HCT116 (cell line): ENCODE measurements around the gene SCCPDH. TPM values are rescaled to one million over a fixed set of nuclear protein-coding genes. Genes with fewer than 3 reads are reported as not detected.

ENCODE experiments used
- ATAC-seq: fragments of 200-7000 bp; cut with Tn5 transposase; 2 replicates; pipeline ENCODE4 v1.9.1; 2020; ENCODE audit warnings: mild to moderate bottlenecking, moderate library complexity
- BruUV-seq: library from RNA; stranded (reverse); fragments of 400-500 nt; replicated peaks from 2 replicates; lab custom pipeline; 2021; lab: Mats Ljungman, UMichigan
- CTCF ChIA-PET: fragments of 300-600 bp; sonication (Branson Sonifier 250); formaldehyde crosslinking; loops from one replicate; lab custom pipeline; 2021; ENCODE audit warnings: antibody characterized with exemption; lab: Charles Lee
- POLR2A ChIA-PET: fragments of 300-600, 350-600 bp; sonication (Branson Sonifier 250); formaldehyde crosslinking; loops from one replicate; lab custom pipeline; 2021; ENCODE audit warnings: antibody characterized with exemption; lab: Charles Lee
- RAD21 ChIA-PET, 2 experiments: fragments of 300-600 bp; sonication (Branson Sonifier 250); formaldehyde crosslinking; loops; one replicate each; lab custom pipeline; 2023; ENCODE audit warnings: low total read pairs in 2 of 2; ENCODE audit not compliant: uncharacterized antibody in 2 of 2, unreplicated experiment in 2 of 2, low non-redundant PET in 1 of 2; lab: Charles Lee
- DNase-seq: peaks from one replicate; pipeline ENCODE4 v3.0.0-alpha.2; 2010; ENCODE audit warnings: low read depth, low spot score
- H2AFZ ChIP-seq: fragments of 200-600 bp; shearing (Covaris generic), sonication (generic); 2 replicates; pipeline ENCODE4 v1.6.1; 2017; ENCODE audit warnings: low read depth, mixed run types, mixed read lengths, antibody characterized with exemption, low read length; ENCODE audit not compliant: poor library complexity, severe bottlenecking
- H3K27ac ChIP-seq: 2 replicates; pipeline ENCODE4 v1.5.1; 2012; ENCODE audit warnings: low read depth, low read length
- H3K27me3 ChIP-seq: fragments of 200-600 bp; sonication (generic); 2 replicates; pipeline ENCODE4 v1.6.1; 2016; ENCODE audit warnings: mixed run types, low read length, mixed read lengths; ENCODE audit not compliant: insufficient read depth
- H3K36me3 ChIP-seq, 2 experiments: fragments of 200-500 bp in 1 of 2; fragments of 200-600 bp in 1 of 2; sonication (Bioruptor generic) in 1 of 2; sonication (generic) in 1 of 2; 2 replicates each; pipeline versions ENCODE4 v1.5.1 to v1.6.1; 2014 to 2016; ENCODE audit warnings: low read length in 2 of 2, inconsistent platforms in 1 of 2, mixed read lengths in 1 of 2, mixed run types in 1 of 2; ENCODE audit not compliant: insufficient read depth in 2 of 2, control insufficient read depth in 1 of 2
- H3K4me1 ChIP-seq, 2 experiments: fragments of 200-600 bp in 1 of 2; sonication (generic) in 1 of 2; 2 replicates each; pipeline versions ENCODE4 v1.5.1 to v1.6.1; 2012 to 2017; ENCODE audit warnings: low read length in 2 of 2, inconsistent platforms in 1 of 2, mild to moderate bottlenecking in 1 of 2, mixed read lengths in 1 of 2, mixed run types in 1 of 2, moderate library complexity in 1 of 2; ENCODE audit not compliant: insufficient read depth in 2 of 2, control insufficient read depth in 1 of 2
- H3K4me2 ChIP-seq: fragments of 200-600 bp; sonication (generic); 2 replicates; pipeline ENCODE4 v1.6.1; 2017; ENCODE audit warnings: mixed run types, low read length, mixed read lengths
- H3K4me3 ChIP-seq, 2 experiments: fragments of 200-600 bp in 1 of 2; sonication (generic) in 1 of 2; replicated peaks in 1 of 2; 2 replicates each; pipeline ENCODE4 v1.5.1; 2011 to 2016; ENCODE audit warnings: low read length in 2 of 2, control low read depth in 1 of 2, low read depth in 1 of 2, mild to moderate bottlenecking in 1 of 2, mixed read lengths in 1 of 2, mixed run types in 1 of 2
- H3K79me2 ChIP-seq: fragments of 200-600 bp; sonication (generic); 2 replicates; pipeline ENCODE4 v1.6.1; 2017; ENCODE audit warnings: mild to moderate bottlenecking, mixed run types, low read length, moderate library complexity, mixed read lengths; ENCODE audit not compliant: insufficient read depth
- H3K9ac ChIP-seq: fragments of 200-600 bp; sonication (generic); 2 replicates; pipeline ENCODE4 v1.6.1; 2016; ENCODE audit warnings: low read length, mixed read lengths
- H3K9me2 ChIP-seq: fragments of 200-600 bp; sonication (generic), shearing (Covaris generic); 2 replicates; pipeline ENCODE4 v1.6.1; 2017; ENCODE audit warnings: mixed run types, mild to moderate bottlenecking, moderate library complexity; ENCODE audit not compliant: insufficient read depth
- H3K9me3 ChIP-seq, 2 experiments: fragments of 200-500 bp in 1 of 2; fragments of 200-600 bp in 1 of 2; sonication (Bioruptor generic) in 1 of 2; sonication (generic) in 1 of 2; 2 replicates each; pipeline ENCODE4 v1.6.1; 2014 to 2017; ENCODE audit warnings: low read length in 2 of 2, mixed read lengths in 2 of 2, inconsistent platforms in 1 of 2, low read depth in 1 of 2, mild to moderate bottlenecking in 1 of 2, mixed run types in 1 of 2, moderate library complexity in 1 of 2; ENCODE audit not compliant: control insufficient read depth in 1 of 2, insufficient read depth in 1 of 2
- H4K20me1 ChIP-seq: fragments of 200-600 bp; sonication (generic), shearing (Covaris generic); 2 replicates; pipeline ENCODE4 v1.6.1; 2017; ENCODE audit warnings: mixed run types, mild to moderate bottlenecking, moderate library complexity; ENCODE audit not compliant: insufficient read depth
- EGR1 ChIP-seq: IDR thresholded peaks from 2 replicates; pipeline ENCODE4 v1.6.1; 2012; ENCODE audit warnings: low read depth
- EZH2 ChIP-seq: fragments of 200-600 bp; sonication (generic); IDR thresholded peaks from 2 replicates; pipeline ENCODE4 v1.6.1; 2017; ENCODE audit warnings: antibody characterized with exemption, mixed run types
- EZH2phosphoT487 ChIP-seq: fragments of 200-600 bp; IDR thresholded peaks from 2 replicates; pipeline ENCODE4 v1.6.1; 2018; ENCODE audit warnings: antibody characterized with exemption, borderline replicate concordance
- FOSL1 ChIP-seq: IDR thresholded peaks from 2 replicates; pipeline ENCODE4 v1.6.1; 2012; ENCODE audit warnings: low read depth
- JUND ChIP-seq: IDR thresholded peaks from 2 replicates; pipeline ENCODE4 v1.6.1; 2012
- POLR2A ChIP-seq: IDR thresholded peaks from 2 replicates; pipeline ENCODE4 v1.7.0; 2011; ENCODE audit warnings: borderline replicate concordance; ENCODE audit not compliant: insufficient read depth, insufficient read length; ENCODE audit errors: extremely low read depth
- POLR2AphosphoS5 ChIP-seq: IDR thresholded peaks from 2 replicates; pipeline ENCODE4 v1.6.1; 2011; ENCODE audit warnings: mild to moderate bottlenecking, low read depth, low read length, moderate library complexity
- SIN3A ChIP-seq: IDR thresholded peaks from 2 replicates; pipeline ENCODE4 v1.6.1; 2012; ENCODE audit warnings: low read depth
- SP1 ChIP-seq: IDR thresholded peaks from 2 replicates; pipeline ENCODE4 v1.6.1; 2012; ENCODE audit warnings: low read depth
- SRF ChIP-seq: IDR thresholded peaks from 2 replicates; pipeline ENCODE4 v1.6.1; 2012; ENCODE audit warnings: low read depth
- TCF7L2 ChIP-seq: IDR thresholded peaks from 2 replicates; pipeline ENCODE4 v1.7.0; 2011; ENCODE audit warnings: borderline replicate concordance, inconsistent platforms; ENCODE audit not compliant: insufficient read depth, insufficient read length; ENCODE audit errors: extremely low read depth
- YY1 ChIP-seq: IDR thresholded peaks from 2 replicates; pipeline ENCODE4 v1.6.1; 2011; ENCODE audit warnings: low read length, low read depth, moderate library complexity, mild to moderate bottlenecking; ENCODE audit not compliant: insufficient replicate concordance; ENCODE audit errors: extremely low read depth
- ZNF274 ChIP-seq: fragments of 200-500 bp; sonication (Bioruptor generic); IDR thresholded peaks from 2 replicates; pipeline ENCODE4 v1.6.1; 2014; ENCODE audit warnings: mild to moderate bottlenecking, low read depth, low read length, inconsistent platforms
- intact Hi-C: fragments of 100-400 bp; cut with micrococcal nuclease; formaldehyde crosslinking; loops from 2 replicates; pipeline ENCODE4 v1.10.0; 2022
- total RNA-seq: library from RNA; stranded (reverse); gene quantifications from one replicate; pipeline ENCODE4 v1.2.1, GENCODE V29; 2021; ENCODE audit not compliant: unreplicated experiment
- TF ChIP-seq, protein P1 (sequence below), 3 experiments: fragments of 200-600 bp in 1 of 3; sonication (generic) in 1 of 3; IDR thresholded peaks in 2 of 3; conservative IDR thresholded peaks in 1 of 3; 2 replicates each; pipeline ENCODE4 v1.5.1; 2012 to 2017; ENCODE audit warnings: low read depth in 2 of 3, low read length in 2 of 3, antibody characterized with exemption in 1 of 3, borderline replicate concordance in 1 of 3, control low read depth in 1 of 3, mild to moderate bottlenecking in 1 of 3, mixed read lengths in 1 of 3, mixed run types in 1 of 3, moderate library complexity in 1 of 3; ENCODE audit not compliant: insufficient read depth in 1 of 3
- TF ChIP-seq, protein P2 (sequence below): IDR thresholded peaks from 2 replicates; pipeline ENCODE4 v1.6.1; 2011; ENCODE audit warnings: mild to moderate bottlenecking, low read length, moderate library complexity; ENCODE audit not compliant: insufficient replicate concordance; ENCODE audit errors: extremely low read depth

Gene SCCPDH
- total RNA-seq, 1 experiment from 2014 or later = 0.30 TPM

DNA sequence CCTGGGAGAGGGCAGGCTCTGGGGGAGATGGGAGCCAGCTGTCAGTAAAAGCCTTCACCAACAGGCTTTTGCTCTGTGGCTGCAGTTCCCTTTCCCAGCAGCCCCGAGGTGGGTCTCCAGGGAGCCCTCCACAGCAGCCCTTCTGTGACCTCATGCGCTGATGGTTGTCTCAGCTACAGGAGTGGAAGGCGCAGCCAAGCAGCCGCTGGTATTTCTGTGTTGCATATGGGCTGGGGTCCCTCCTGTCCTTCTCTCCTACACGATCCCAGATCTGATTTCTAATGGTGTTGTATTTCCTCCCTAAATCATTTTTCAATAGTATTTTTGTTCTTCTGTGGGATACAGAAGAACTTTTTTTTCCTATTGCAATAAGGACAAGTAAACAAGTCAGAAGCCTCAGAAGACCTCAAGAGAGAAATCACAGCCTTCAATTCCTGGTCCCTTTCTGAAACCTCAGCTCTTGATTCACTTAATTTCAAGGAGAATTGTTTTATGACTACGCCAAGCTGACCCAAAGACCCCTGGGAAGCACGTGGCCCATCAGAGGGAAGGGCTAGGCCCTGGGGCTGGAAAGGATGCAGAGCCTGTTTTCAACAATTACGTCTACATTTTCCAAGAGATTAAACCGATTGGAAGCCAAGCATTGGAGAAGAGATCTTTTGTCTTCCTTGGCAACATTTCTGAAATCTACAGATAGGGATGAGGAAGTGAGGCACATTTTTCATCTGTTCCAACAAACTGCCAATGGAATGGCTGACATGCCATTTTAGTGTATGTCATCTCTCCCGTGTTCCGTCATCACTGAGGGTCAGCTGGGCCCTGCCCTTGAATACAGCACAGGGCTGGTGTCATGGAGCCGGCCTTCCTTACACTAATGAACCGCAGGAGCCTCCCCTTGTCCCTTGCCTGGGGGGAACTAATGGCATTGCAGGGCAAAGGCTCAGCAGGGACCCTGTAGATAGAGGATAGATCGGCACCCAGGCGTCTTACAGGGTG is 42.0 kb upstream of the SCCPDH start:
- Histone ChIP-seq H2AFZ (no peak overlapping the region), H3K4me3 (no peak overlapping the region), H3K27me3 (no peaks in the 10 kb centered on the region), H3K9me2 (no peaks in the 10 kb centered on the region), H3K4me2 (no peak overlapping the region), H3K9ac (no peak overlapping the region), H3K27ac (no peak overlapping the region), H3K36me3 (no peaks in the 10 kb centered on the region), H4K20me1 (no peaks in the 10 kb centered on the region), H3K9me3 (no peaks in the 10 kb centered on the region), H3K4me1 (no peaks in the 10 kb centered on the region), H3K79me2 (no peaks in the 10 kb centered on the region)
- DNase-seq (no peak), ATAC-seq (no peak)
- TF ChIP-seq SIN3A (no peak), POLR2A (no peak), EZH2phosphoT487 (no peak), SRF (no peak), YY1 (no peak)
- TF ChIP-seq, protein P1, sequence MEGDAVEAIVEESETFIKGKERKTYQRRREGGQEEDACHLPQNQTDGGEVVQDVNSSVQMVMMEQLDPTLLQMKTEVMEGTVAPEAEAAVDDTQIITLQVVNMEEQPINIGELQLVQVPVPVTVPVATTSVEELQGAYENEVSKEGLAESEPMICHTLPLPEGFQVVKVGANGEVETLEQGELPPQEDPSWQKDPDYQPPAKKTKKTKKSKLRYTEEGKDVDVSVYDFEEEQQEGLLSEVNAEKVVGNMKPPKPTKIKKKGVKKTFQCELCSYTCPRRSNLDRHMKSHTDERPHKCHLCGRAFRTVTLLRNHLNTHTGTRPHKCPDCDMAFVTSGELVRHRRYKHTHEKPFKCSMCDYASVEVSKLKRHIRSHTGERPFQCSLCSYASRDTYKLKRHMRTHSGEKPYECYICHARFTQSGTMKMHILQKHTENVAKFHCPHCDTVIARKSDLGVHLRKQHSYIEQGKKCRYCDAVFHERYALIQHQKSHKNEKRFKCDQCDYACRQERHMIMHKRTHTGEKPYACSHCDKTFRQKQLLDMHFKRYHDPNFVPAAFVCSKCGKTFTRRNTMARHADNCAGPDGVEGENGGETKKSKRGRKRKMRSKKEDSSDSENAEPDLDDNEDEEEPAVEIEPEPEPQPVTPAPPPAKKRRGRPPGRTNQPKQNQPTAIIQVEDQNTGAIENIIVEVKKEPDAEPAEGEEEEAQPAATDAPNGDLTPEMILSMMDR (IDR thresholded peaks at IDR 0.05 in 2 of 3, conservative IDR thresholded peaks at IDR 0.05 in 1 of 3; ENCODE audit: borderline replicate concordance in 1 of 3, insufficient read depth in 1 of 3, low read depth in 2 of 3, low read length in 2 of 3) = no peak
- CTCF ChIA-PET = no interaction called here
- no TSS peak for BruUV-seq
- intact Hi-C loops = no loop called here
- POLR2A ChIA-PET = no interaction called here
- RAD21 ChIA-PET = no interaction called here

DNA sequence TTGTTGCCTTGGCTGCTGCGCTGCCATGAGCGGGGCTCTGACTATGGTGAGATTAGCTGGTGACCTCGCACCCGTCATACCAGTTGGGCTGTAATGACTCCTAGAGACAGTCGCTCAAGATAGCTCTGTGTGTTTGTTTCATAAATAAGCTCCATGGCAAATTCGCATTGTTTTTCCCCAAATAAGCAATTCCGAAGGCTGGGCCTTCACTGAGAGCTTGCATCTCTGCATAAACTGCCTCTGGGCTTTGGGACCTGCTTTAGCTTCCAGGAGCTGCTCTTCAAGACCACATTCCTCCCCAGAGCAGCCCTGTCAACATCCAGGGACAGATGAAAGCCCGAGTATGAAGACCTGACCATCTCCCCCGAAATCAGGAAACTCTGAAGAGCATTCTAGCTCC is 40.7 kb upstream of the SCCPDH start:
- ATAC-seq (no peak), DNase-seq (no peak)
- no TSS peak for BruUV-seq
- H3K4me2 ChIP-seq = no peak overlapping the region
- no peak overlapping the region for H3K27ac ChIP-seq
- no peaks in the 10 kb centered on the region for H3K36me3 ChIP-seq
- CTCF ChIA-PET = no interaction called here
- no peaks in the 10 kb centered on the region for H3K9me3 ChIP-seq
- no peaks in the 10 kb centered on the region for H3K27me3 ChIP-seq
- RAD21 ChIA-PET = no interaction called here
- POLR2A ChIA-PET = no interaction called here
- no peaks in the 10 kb centered on the region for H3K4me1 ChIP-seq
- H2AFZ ChIP-seq = no peak overlapping the region
- no peaks in the 10 kb centered on the region for H3K79me2 ChIP-seq
- no peaks in the 10 kb centered on the region for H4K20me1 ChIP-seq
- intact Hi-C loops = no loop called here
- H3K9ac ChIP-seq = no peak overlapping the region
- no peak overlapping the region for H3K4me3 ChIP-seq
- H3K9me2 ChIP-seq = no peaks in the 10 kb centered on the region
- no peak for TF ChIP-seq ZNF274
- no peak for TF ChIP-seq JUND
- TF ChIP-seq YY1 = no peak
- no peak for TF ChIP-seq POLR2A
- TF ChIP-seq TCF7L2 = no peak
- no peak for TF ChIP-seq EGR1
- no peak for TF ChIP-seq SRF
- no peak for TF ChIP-seq EZH2
- no peak for TF ChIP-seq SP1
- TF ChIP-seq FOSL1 = no peak
- TF ChIP-seq, protein P2, sequence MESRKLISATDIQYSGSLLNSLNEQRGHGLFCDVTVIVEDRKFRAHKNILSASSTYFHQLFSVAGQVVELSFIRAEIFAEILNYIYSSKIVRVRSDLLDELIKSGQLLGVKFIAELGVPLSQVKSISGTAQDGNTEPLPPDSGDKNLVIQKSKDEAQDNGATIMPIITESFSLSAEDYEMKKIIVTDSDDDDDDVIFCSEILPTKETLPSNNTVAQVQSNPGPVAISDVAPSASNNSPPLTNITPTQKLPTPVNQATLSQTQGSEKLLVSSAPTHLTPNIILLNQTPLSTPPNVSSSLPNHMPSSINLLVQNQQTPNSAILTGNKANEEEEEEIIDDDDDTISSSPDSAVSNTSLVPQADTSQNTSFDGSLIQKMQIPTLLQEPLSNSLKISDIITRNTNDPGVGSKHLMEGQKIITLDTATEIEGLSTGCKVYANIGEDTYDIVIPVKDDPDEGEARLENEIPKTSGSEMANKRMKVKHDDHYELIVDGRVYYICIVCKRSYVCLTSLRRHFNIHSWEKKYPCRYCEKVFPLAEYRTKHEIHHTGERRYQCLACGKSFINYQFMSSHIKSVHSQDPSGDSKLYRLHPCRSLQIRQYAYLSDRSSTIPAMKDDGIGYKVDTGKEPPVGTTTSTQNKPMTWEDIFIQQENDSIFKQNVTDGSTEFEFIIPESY = no peak
- TF ChIP-seq POLR2AphosphoS5 = no peak
